Fibroblast of lung (primary cell): ENCODE results near the gene SRCIN1. TPM values are rescaled to one million over a fixed set of nuclear protein-coding genes. Genes with fewer than 3 reads are reported as not detected.
"Not testable (repeated sequence)": the region's sequence is repeated elsewhere in the genome, so short reads cannot be mapped to it uniquely, and the experiment has no call there.

Experiments used
- DNase-seq, 2 donors: peaks; one replicate each; pipeline versions ENCODE4 v3.0.0 to v3.0.0-alpha.2; 2010; ENCODE audit warnings: low read depth in 2 of 2
- H2AFZ ChIP-seq: 2 replicates; pipeline ENCODE4 v1.5.1; 2012; ENCODE audit warnings: low read length, control low read depth, inconsistent platforms
- H3K27ac ChIP-seq: 2 replicates; pipeline ENCODE4 v1.5.1; 2011; ENCODE audit warnings: low read length, control low read depth; ENCODE audit not compliant: insufficient read depth
- H3K27me3 ChIP-seq: 2 replicates; pipeline ENCODE4 v1.5.1; 2011; ENCODE audit warnings: mild to moderate bottlenecking, low read length; ENCODE audit not compliant: control insufficient read depth, insufficient read depth
- H3K36me3 ChIP-seq: 2 replicates; pipeline ENCODE4 v1.5.1; 2011; ENCODE audit warnings: low read length; ENCODE audit not compliant: control insufficient read depth, insufficient read depth
- H3K4me1 ChIP-seq: 2 replicates; pipeline ENCODE4 v1.5.1; 2011; ENCODE audit warnings: low read length; ENCODE audit not compliant: control insufficient read depth, insufficient read depth; ENCODE audit errors: extremely low read depth
- H3K4me2 ChIP-seq: 2 replicates; pipeline ENCODE4 v1.5.1; 2011; ENCODE audit warnings: low read length, control low read depth; ENCODE audit not compliant: insufficient read depth; ENCODE audit errors: extremely low read depth
- H3K4me3 ChIP-seq, 4 experiments: fragments of 200-600 bp in 1 of 4; sonication (generic) in 1 of 4; replicated peaks in 1 of 4; 2 replicates each; pipeline ENCODE4 v1.5.1; 2011 to 2016; ENCODE audit warnings: low read length in 4 of 4, low read depth in 3 of 4, mild to moderate bottlenecking in 3 of 4, control low read depth in 2 of 4, inconsistent platforms in 1 of 4, mixed read lengths in 1 of 4; ENCODE audit not compliant: insufficient read depth in 1 of 4; ENCODE audit errors: control extremely low read depth in 1 of 4
- H3K79me2 ChIP-seq: 2 replicates; pipeline ENCODE4 v1.5.1; 2012; ENCODE audit warnings: mild to moderate bottlenecking, low read length, inconsistent platforms; ENCODE audit not compliant: control insufficient read depth, insufficient read depth
- H3K9ac ChIP-seq: 2 replicates; pipeline ENCODE4 v1.5.1; 2011; ENCODE audit warnings: mild to moderate bottlenecking, low read length, control low read depth; ENCODE audit not compliant: insufficient read depth
- H3K9me3 ChIP-seq: 2 replicates; pipeline ENCODE4 v1.5.1; 2012; ENCODE audit warnings: low read depth, low read length; ENCODE audit not compliant: control insufficient read depth, insufficient read depth
- H4K20me1 ChIP-seq: 2 replicates; pipeline ENCODE4 v1.5.1; 2011; ENCODE audit warnings: low read length; ENCODE audit not compliant: control insufficient read depth, insufficient read depth; ENCODE audit errors: extremely low read depth
- EZH2 ChIP-seq: IDR thresholded peaks from 2 replicates; pipeline ENCODE4 v1.5.1; 2012; ENCODE audit warnings: low read length, control low read depth, mild to moderate bottlenecking; ENCODE audit errors: missing control alignments
- polyA plus RNA-seq, 2 donors: library from polyadenylated mRNA; depleted of rRNA in 1 of 2; stranded (reverse) in 1 of 2; unstranded in 1 of 2; fragments of >200 nt; gene quantifications; 2 replicates each; pipeline ENCODE4 v1.2.1, GENCODE V29; 2011 to 2012; ENCODE audit warnings: missing spikeins in 1 of 2
- total RNA-seq: library from RNA; depleted of rRNA; stranded (reverse); fragments of >200 nt; gene quantifications from 2 replicates; pipeline ENCODE4 v1.2.1, GENCODE V29; 2014
- TF ChIP-seq, protein P1 (sequence below), 2 donors: IDR thresholded peaks in 1 of 2; conservative IDR thresholded peaks in 1 of 2; 1 replicate in 1 of 2; 2 replicates in 1 of 2; pipeline ENCODE4 v1.5.1; 2011 to 2012; ENCODE audit warnings: low read length in 2 of 2, control low read depth in 1 of 2, inconsistent platforms in 1 of 2, low read depth in 1 of 2, mild to moderate bottlenecking in 1 of 2

SRCIN1 gene
- total and polyA plus RNA-seq, 2 donors (not counting 1 experiment from before 2014, with no cell fraction given), result under 0.01 TPM; not detected in 1

DNA sequence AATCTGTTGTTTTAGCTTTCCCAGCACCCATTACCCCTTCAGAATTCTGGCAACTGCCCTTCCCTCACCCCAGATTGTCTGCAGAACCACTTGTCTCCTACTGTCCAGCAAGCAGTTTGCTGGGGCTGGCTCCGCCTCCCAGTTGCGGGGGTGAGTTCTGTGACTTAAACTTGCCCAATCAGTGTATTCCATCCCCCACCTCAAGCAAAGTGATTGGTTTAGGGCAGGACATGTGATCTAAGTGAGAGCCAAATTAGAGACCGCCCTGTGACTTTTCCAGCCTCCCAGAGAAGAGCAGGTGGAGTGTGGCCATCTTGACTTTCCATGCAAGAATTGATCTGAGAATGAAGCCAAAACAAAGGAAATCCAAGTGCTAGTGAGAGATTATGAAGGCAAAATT is 22.7 kb upstream of the SRCIN1 start:
- TF ChIP-seq EZH2, result no peak
- TF ChIP-seq, protein P1, sequence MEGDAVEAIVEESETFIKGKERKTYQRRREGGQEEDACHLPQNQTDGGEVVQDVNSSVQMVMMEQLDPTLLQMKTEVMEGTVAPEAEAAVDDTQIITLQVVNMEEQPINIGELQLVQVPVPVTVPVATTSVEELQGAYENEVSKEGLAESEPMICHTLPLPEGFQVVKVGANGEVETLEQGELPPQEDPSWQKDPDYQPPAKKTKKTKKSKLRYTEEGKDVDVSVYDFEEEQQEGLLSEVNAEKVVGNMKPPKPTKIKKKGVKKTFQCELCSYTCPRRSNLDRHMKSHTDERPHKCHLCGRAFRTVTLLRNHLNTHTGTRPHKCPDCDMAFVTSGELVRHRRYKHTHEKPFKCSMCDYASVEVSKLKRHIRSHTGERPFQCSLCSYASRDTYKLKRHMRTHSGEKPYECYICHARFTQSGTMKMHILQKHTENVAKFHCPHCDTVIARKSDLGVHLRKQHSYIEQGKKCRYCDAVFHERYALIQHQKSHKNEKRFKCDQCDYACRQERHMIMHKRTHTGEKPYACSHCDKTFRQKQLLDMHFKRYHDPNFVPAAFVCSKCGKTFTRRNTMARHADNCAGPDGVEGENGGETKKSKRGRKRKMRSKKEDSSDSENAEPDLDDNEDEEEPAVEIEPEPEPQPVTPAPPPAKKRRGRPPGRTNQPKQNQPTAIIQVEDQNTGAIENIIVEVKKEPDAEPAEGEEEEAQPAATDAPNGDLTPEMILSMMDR (conservative IDR thresholded peaks at IDR 0.05 in 1 of 2, IDR thresholded peaks at IDR 0.05 in 1 of 2; ENCODE audit: low read depth in 1 of 2, low read length in 2 of 2), result no peak
- no peak for DNase-seq
- H3K36me3 ChIP-seq, result no peaks in the 10 kb centered on the region
- no peak overlapping the region for H2AFZ ChIP-seq
- H3K4me1 ChIP-seq, result no peaks in the 10 kb centered on the region
- H3K9ac ChIP-seq, result no peak overlapping the region
- no peak overlapping the region for H3K4me3 ChIP-seq
- no peaks in the 10 kb centered on the region for H3K9me3 ChIP-seq
- no peak overlapping the region for H3K27ac ChIP-seq
- no peaks in the 10 kb centered on the region for H4K20me1 ChIP-seq
- no peak overlapping the region for H3K4me2 ChIP-seq
- H3K27me3 ChIP-seq, result no peaks in the 10 kb centered on the region
- no peaks in the 10 kb centered on the region for H3K79me2 ChIP-seq

GRCh38 chr17:38627957-38628356 is 22.2 kb upstream of the SRCIN1 start:
- Histone ChIP-seq H3K4me2 (no peak overlapping the region), H3K4me3 (no peak overlapping the region), H3K27me3 (no peaks in the 10 kb centered on the region), H3K27ac (no peak overlapping the region), H3K9me3 (no peaks in the 10 kb centered on the region), H4K20me1 (no peaks in the 10 kb centered on the region), H3K36me3 (no peaks in the 10 kb centered on the region), H3K4me1 (no peaks in the 10 kb centered on the region), H3K9ac (no peak overlapping the region), H3K79me2 (no peaks in the 10 kb centered on the region), H2AFZ (no peak overlapping the region)
- TF ChIP-seq, protein P1 (conservative IDR thresholded peaks at IDR 0.05 in 1 of 2, IDR thresholded peaks at IDR 0.05 in 1 of 2; ENCODE audit: low read depth in 1 of 2, low read length in 2 of 2), result no peak
- no peak for TF ChIP-seq EZH2
- no peak for DNase-seq

- not testable (repeated sequence) for H3K79me2 ChIP-seq, H3K4me1 ChIP-seq, H4K20me1 ChIP-seq, H3K36me3 ChIP-seq, H3K9ac ChIP-seq, H3K9me3 ChIP-seq, DNase-seq, H3K27me3 ChIP-seq, H2AFZ ChIP-seq, H3K4me2 ChIP-seq, H3K27ac ChIP-seq, H3K4me3 ChIP-seq
Observed at GRCh38 chr17:38626606-38627226, 21.0 kb upstream of the SRCIN1 start.
